GM23338 (cell line): ENCODE results near the gene CAMTA1. TPM values are rescaled to one million over a fixed set of nuclear protein-coding genes. Genes with fewer than 3 reads are reported as not detected.

Source experiments
- ATAC-seq: fragments of 200-7000 bp; cut with Tn5 transposase; 3 replicates; pipeline ENCODE4 v1.9.1; 2020
- DNase-seq: peaks from one replicate; pipeline ENCODE4 v3.0.0-alpha.2; 2015; ENCODE audit warnings: low spot score
- H2AFZ ChIP-seq: fragments of 200-600 bp; sonication (generic); 2 replicates; pipeline ENCODE4 v1.8.0; 2016; ENCODE audit warnings: antibody characterized with exemption, mild to moderate bottlenecking, moderate library complexity
- H3F3A ChIP-seq: fragments of 200-600 bp; sonication (generic); replicated peaks from 2 replicates; pipeline ENCODE4 v1.8.0; 2017; ENCODE audit warnings: antibody characterized with exemption, mixed run types, low read depth
- H3K27ac ChIP-seq: fragments of 200-600 bp; sonication (generic); 2 replicates; pipeline ENCODE4 v1.6.1; 2016; ENCODE audit warnings: low read depth
- H3K27me3 ChIP-seq: fragments of 200-600 bp; sonication (generic); 2 replicates; pipeline ENCODE4 v1.8.0; 2016; ENCODE audit warnings: mild to moderate bottlenecking, mixed run types, moderate library complexity; ENCODE audit not compliant: insufficient read depth
- H3K36me3 ChIP-seq: fragments of 200-600 bp; sonication (generic); 2 replicates; pipeline ENCODE4 v1.8.0; 2016; ENCODE audit warnings: mild to moderate bottlenecking; ENCODE audit not compliant: insufficient read depth
- H3K4me1 ChIP-seq: fragments of 200-600 bp; sonication (generic); 2 replicates; pipeline ENCODE4 v1.8.0; 2016; ENCODE audit warnings: mild to moderate bottlenecking, moderate library complexity; ENCODE audit not compliant: insufficient read depth
- H3K4me2 ChIP-seq: fragments of 200-600 bp; sonication (generic); 2 replicates; pipeline ENCODE4 v1.7.1; 2017; ENCODE audit warnings: mixed run types
- H3K4me3 ChIP-seq: fragments of 200-600 bp; sonication (generic); 2 replicates; pipeline ENCODE4 v1.6.1; 2016; ENCODE audit warnings: mixed run types
- H3K79me2 ChIP-seq: fragments of 200-600 bp; sonication (generic); replicated peaks from 2 replicates; pipeline ENCODE4 v1.8.0; 2017; ENCODE audit warnings: mild to moderate bottlenecking; ENCODE audit not compliant: insufficient read depth
- H3K9me2 ChIP-seq: fragments of 200-600 bp; sonication (generic); 2 replicates; pipeline ENCODE4 v1.8.0; 2017; ENCODE audit not compliant: insufficient read depth
- H4K20me1 ChIP-seq: fragments of 200-600 bp; sonication (generic); replicated peaks from 2 replicates; pipeline ENCODE4 v1.8.0; 2017; ENCODE audit warnings: mild to moderate bottlenecking; ENCODE audit not compliant: insufficient read depth
- H3K27ac Mint-ChIP-seq: 2 replicates; pipeline ENCODE4 v1.8.0; 2020; ENCODE audit warnings: inconsistent platforms, mild to moderate bottlenecking, moderate library complexity, mixed read lengths
- H3K27me3 Mint-ChIP-seq: 3 replicates; pipeline ENCODE4 v1.8.0; 2022; ENCODE audit warnings: low read depth, mild to moderate bottlenecking, moderate library complexity, mixed read lengths, inconsistent platforms; ENCODE audit not compliant: insufficient read depth, poor library complexity
- H3K36me3 Mint-ChIP-seq: 3 replicates; pipeline ENCODE4 v1.8.0; 2021; ENCODE audit warnings: low read depth, mild to moderate bottlenecking, inconsistent platforms, moderate library complexity, mixed read lengths
- H3K4me1 Mint-ChIP-seq: 3 replicates; pipeline ENCODE4 v1.8.0; 2020; ENCODE audit warnings: mild to moderate bottlenecking, inconsistent platforms, mixed read lengths
- H3K4me3 Mint-ChIP-seq: 3 replicates; pipeline ENCODE4 v1.8.0; 2021; ENCODE audit warnings: moderate library complexity, mild to moderate bottlenecking, inconsistent platforms, mixed read lengths
- H3K9me3 Mint-ChIP-seq: 3 replicates; pipeline ENCODE4 v1.8.0; 2020; ENCODE audit warnings: moderate library complexity, mild to moderate bottlenecking, inconsistent platforms, mixed read lengths
- CREB1 ChIP-seq: fragments of 250-450 bp; sonication (Bioruptor Pico); IDR thresholded peaks from 2 replicates; pipeline ENCODE4 v1.5.0; 2020; ENCODE audit warnings: low read depth, mild to moderate bottlenecking, moderate library complexity
- JUNB ChIP-seq: IDR thresholded peaks from one replicate; pipeline ENCODE4 v1.6.1; 2016; ENCODE audit warnings: antibody characterized with exemption; ENCODE audit not compliant: unreplicated experiment
- NANOG ChIP-seq: IDR thresholded peaks from 2 replicates; pipeline ENCODE4 v1.6.1; 2016; ENCODE audit warnings: antibody characterized with exemption, borderline replicate concordance
- POLR2AphosphoS5 ChIP-seq: IDR thresholded peaks from 2 replicates; pipeline ENCODE4 v1.6.1; 2016; ENCODE audit warnings: antibody characterized with exemption, low read depth
- polyA plus RNA-seq: library from polyadenylated mRNA; unstranded; fragments of >200 nt; fragmentation: Nextera tagmentation; extraction: Ambion mirVana; gene quantifications from 2 replicates; pipeline ENCODE4 v1.2.1, GENCODE V29; 2016
- total RNA-seq: library from RNA; depleted of rRNA; stranded (reverse); fragments of >200 nt; shearing (Covaris generic); gene quantifications from 2 replicates; pipeline ENCODE4 v1.2.3, GENCODE V29; 2014
- TF ChIP-seq, protein P1 (sequence below): fragments of 250-450 bp; sonication (Bioruptor Pico); IDR thresholded peaks from 2 replicates; pipeline ENCODE4 v1.5.0; 2020; ENCODE audit warnings: mild to moderate bottlenecking, moderate library complexity
- TF ChIP-seq, protein P2 (sequence below): IDR thresholded peaks from one replicate; pipeline ENCODE4 v1.6.1; 2018; ENCODE audit warnings: antibody characterized with exemption; ENCODE audit not compliant: unreplicated experiment

The CAMTA1 gene
- total and polyA plus RNA-seq, 2 experiments from 2014 or later = 115 to 519 TPM

DNA sequence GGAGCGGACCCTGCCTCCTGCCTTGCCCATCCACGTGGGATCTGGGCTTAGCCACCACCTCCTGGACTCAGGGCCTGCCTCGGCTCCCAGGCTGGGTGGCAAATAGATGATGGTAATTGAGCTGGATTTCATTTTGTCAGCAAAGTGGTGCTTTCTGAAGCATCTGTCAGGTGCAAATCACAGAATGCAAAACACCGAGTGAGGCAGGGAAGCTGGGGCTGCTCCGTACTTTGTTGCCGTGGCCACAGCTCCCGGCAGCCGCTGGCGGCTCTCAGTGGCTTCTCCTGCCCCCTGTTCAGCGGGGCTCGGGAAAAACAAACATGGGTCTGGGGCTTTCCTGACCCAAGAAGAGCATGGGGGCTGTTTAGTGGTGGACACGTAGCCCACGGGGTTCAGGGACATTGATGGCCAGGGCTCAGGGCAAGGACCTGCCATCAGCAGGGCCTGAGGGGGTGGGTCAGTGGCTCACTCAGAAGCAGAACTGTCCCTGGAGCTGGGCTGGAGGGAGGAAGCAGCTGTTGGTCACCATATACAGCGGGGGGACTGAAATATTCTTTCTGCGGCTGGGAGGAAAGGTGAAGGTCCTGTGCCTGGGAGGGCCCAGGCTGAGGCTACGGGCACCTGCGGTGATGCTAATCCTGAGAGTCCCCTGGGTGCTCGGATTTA is 855.8 kb downstream of the CAMTA1 start:
- Mint-ChIP-seq H3K27ac (no peak overlapping the region), H3K9me3 (no peaks in the 10 kb centered on the region; the same call in 2 of the 3 replicates), H3K4me3 (no peak overlapping the region), H3K4me1 (peaks cover 18% of the 10 kb centered on the region), H3K36me3 (no peaks in the 10 kb centered on the region; the same call in 2 of the 3 replicates), H3K27me3 (peaks cover 2% of the 10 kb centered on the region)
- no peak for ATAC-seq
- Histone ChIP-seq H3K27ac (no peak overlapping the region), H3K27me3 (no peaks in the 10 kb centered on the region), H3F3A (no peaks in the 10 kb centered on the region), H3K4me3 (no peak overlapping the region), H3K9me2 (no peaks in the 10 kb centered on the region), H3K4me2 (no peak overlapping the region), H3K36me3 (no peaks in the 10 kb centered on the region), H3K4me1 (no peaks in the 10 kb centered on the region), H4K20me1 (no peaks in the 10 kb centered on the region), H3K79me2 (no peaks in the 10 kb centered on the region), H2AFZ (no peak overlapping the region)
- TF ChIP-seq, protein P1, sequence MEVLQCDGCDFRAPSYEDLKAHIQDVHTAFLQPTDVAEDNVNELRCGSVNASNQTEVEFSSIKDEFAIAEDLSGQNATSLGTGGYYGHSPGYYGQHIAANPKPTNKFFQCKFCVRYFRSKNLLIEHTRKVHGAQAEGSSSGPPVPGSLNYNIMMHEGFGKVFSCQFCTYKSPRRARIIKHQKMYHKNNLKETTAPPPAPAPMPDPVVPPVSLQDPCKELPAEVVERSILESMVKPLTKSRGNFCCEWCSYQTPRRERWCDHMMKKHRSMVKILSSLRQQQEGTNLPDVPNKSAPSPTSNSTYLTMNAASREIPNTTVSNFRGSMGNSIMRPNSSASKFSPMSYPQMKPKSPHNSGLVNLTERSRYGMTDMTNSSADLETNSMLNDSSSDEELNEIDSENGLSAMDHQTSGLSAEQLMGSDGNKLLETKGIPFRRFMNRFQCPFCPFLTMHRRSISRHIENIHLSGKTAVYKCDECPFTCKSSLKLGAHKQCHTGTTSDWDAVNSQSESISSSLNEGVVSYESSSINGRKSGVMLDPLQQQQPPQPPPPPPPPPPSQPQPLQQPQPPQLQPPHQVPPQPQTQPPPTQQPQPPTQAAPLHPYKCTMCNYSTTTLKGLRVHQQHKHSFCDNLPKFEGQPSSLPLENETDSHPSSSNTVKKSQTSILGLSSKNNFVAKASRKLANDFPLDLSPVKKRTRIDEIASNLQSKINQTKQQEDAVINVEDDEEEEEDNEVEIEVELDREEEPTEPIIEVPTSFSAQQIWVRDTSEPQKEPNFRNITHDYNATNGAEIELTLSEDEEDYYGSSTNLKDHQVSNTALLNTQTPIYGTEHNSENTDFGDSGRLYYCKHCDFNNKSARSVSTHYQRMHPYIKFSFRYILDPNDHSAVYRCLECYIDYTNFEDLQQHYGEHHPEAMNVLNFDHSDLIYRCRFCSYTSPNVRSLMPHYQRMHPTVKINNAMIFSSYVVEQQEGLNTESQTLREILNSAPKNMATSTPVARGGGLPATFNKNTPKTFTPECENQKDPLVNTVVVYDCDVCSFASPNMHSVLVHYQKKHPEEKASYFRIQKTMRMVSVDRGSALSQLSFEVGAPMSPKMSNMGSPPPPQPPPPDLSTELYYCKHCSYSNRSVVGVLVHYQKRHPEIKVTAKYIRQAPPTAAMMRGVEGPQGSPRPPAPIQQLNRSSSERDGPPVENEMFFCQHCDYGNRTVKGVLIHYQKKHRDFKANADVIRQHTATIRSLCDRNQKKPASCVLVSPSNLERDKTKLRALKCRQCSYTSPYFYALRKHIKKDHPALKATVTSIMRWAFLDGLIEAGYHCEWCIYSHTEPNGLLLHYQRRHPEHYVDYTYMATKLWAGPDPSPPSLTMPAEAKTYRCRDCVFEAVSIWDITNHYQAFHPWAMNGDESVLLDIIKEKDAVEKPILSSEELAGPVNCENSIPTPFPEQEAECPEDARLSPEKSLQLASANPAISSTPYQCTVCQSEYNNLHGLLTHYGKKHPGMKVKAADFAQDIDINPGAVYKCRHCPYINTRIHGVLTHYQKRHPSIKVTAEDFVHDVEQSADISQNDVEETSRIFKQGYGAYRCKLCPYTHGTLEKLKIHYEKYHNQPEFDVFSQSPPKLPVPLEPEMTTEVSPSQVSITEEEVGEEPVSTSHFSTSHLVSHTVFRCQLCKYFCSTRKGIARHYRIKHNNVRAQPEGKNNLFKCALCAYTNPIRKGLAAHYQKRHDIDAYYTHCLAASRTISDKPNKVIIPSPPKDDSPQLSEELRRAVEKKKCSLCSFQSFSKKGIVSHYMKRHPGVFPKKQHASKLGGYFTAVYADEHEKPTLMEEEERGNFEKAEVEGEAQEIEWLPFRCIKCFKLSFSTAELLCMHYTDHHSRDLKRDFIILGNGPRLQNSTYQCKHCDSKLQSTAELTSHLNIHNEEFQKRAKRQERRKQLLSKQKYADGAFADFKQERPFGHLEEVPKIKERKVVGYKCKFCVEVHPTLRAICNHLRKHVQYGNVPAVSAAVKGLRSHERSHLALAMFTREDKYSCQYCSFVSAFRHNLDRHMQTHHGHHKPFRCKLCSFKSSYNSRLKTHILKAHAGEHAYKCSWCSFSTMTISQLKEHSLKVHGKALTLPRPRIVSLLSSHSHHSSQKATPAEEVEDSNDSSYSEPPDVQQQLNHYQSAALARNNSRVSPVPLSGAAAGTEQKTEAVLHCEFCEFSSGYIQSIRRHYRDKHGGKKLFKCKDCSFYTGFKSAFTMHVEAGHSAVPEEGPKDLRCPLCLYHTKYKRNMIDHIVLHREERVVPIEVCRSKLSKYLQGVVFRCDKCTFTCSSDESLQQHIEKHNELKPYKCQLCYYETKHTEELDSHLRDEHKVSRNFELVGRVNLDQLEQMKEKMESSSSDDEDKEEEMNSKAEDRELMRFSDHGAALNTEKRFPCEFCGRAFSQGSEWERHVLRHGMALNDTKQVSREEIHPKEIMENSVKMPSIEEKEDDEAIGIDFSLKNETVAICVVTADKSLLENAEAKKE (CRISPR knock-in tag) = no peak
- no peak for TF ChIP-seq CREB1
- TF ChIP-seq JUNB = no peak
- TF ChIP-seq NANOG = no peak
- TF ChIP-seq, protein P2, sequence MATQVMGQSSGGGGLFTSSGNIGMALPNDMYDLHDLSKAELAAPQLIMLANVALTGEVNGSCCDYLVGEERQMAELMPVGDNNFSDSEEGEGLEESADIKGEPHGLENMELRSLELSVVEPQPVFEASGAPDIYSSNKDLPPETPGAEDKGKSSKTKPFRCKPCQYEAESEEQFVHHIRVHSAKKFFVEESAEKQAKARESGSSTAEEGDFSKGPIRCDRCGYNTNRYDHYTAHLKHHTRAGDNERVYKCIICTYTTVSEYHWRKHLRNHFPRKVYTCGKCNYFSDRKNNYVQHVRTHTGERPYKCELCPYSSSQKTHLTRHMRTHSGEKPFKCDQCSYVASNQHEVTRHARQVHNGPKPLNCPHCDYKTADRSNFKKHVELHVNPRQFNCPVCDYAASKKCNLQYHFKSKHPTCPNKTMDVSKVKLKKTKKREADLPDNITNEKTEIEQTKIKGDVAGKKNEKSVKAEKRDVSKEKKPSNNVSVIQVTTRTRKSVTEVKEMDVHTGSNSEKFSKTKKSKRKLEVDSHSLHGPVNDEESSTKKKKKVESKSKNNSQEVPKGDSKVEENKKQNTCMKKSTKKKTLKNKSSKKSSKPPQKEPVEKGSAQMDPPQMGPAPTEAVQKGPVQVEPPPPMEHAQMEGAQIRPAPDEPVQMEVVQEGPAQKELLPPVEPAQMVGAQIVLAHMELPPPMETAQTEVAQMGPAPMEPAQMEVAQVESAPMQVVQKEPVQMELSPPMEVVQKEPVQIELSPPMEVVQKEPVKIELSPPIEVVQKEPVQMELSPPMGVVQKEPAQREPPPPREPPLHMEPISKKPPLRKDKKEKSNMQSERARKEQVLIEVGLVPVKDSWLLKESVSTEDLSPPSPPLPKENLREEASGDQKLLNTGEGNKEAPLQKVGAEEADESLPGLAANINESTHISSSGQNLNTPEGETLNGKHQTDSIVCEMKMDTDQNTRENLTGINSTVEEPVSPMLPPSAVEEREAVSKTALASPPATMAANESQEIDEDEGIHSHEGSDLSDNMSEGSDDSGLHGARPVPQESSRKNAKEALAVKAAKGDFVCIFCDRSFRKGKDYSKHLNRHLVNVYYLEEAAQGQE = no peak
- no peak for TF ChIP-seq POLR2AphosphoS5
- no peak for DNase-seq
